8988T (cell line): ENCODE data around the gene CHCHD3.

ENCODE experiments used
- DNase-seq: peaks from one replicate; pipeline ENCODE4 v3.0.0; 2011

CHCHD3 gene

DNA sequence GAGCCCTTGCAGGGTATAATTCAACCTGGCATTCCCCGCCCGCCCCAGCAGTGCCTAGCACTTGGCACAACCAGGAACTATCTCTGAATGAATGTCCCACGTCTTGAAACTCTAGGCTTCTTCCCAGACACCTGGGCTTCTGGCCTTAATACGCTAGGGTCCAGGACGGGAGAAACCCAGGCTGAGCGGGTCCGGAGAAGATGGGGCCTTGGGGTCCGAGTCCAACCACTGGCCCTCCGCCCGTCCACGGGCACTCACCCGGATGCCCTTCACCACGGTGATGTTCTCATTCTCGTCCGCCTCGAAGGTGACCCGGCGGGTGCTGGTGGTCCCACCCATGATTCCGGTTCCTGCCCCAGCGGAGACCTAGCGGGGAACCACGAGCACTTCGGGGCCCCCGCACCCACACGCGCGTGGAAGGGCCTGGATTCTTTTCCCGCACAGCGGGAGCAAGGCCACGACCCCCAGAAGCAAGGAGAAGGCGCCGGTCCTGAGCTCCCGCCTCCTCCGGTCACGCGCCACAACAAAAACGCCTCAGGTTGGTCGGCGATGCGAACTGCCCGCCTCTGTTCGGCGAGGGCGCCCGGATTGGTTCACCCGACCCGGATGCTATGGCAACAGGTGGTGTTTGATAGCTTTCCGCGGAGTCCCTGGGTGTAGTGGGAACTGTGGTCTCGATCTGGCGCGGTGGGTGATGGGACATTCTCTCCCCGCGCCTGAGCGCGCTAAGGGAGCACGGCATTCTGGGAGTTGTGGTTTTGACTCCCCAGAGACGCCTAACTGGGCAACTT, at the start of gene CHCHD3:
Gene CHCHD3 (minus strand): TSS at position 492 of the 791 bp plus-strand sequence. CDS start 153 bp downstream, at position 339.
- peak; percentile 63 for DNase-seq

DNA sequence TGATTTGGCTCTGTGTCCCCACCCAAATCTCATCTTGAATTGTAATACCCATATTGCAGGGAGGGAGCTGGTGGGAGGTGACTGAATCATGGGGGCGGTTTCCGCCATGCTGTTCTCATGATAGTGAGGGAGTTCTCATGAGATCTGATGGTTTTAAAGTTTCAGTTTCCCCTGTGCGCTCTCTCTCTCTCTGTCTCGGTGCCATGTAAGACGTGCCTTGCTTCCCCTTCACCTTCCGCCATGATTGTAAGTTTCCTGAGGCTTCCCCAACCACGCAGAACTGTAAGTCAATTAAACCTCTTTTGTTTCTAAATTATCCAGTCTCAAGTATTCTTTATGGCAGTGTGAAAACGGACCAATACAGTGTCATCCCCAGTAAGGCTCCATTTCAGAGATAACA, 48.3 kb upstream of the CHCHD3 start:
- DNase-seq: no peak

GRCh38 chr7:133126422-133126821, 44.5 kb upstream of the CHCHD3 start:
- DNase-seq: no peak

- no peak for DNase-seq
Measured at GRCh38 chr7:133124974-133125373, 43.1 kb upstream of the CHCHD3 start.

GRCh38 chr7:133121175-133121844, 39.4 kb upstream of the CHCHD3 start:
- no peak for DNase-seq

DNA sequence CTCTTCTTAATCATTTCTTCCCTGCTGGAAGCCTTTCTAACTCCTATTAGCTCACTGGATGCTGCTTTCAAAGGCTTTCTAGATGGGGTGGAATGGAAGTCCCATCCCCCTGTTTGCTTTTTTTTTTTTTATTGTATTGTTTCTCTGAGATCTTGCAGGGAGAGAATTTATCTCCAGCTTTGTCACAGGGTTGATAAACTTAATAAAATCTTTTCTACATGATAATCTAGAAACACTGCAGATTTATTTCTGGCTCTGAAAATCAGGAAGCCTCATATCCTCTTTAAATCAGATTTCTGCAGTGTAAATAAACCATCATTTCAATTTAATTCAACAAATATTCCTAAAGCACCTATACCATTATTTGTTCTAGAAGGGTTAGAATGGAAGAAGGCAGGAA, 37.2 kb upstream of the CHCHD3 start:
- no peak for DNase-seq

DNA sequence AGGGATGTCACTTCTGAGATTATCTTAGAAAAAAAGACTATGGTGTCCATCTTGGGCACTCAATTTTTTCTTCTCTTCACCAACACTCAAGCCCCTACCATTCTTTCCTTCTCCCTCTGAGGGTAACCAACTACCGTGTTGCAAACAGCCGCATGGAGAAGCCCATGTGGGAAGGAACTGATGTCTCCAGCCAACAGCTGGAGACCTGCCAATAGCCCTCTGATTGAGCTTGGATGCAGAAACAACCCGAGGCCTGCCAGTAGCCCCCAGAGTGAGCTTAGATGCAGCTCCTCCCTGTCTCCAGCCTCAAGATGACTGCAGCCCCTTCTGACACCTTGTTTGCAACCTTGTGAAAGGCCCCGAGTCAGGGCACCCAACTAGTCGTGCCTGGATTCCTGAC, 36.4 kb upstream of the CHCHD3 start:
- no peak for DNase-seq

DNA sequence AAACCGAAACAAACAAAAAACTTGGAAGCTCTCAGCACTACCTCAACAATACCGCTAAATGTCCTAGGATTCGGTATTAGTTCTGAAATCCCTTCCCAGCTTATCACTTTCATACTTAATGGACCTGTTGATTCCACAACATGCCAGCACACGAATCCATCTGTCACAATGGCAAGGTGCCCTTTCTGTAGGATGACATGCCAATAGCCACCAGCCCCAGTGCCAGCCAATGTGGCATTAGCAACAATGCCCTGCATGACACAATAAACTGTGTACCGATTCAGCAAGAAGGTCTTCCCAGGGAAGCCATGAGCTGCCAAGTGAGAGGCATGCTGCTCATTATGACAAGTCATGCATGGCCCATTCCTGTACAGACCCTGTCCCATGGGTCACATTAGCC, 35.6 kb upstream of the CHCHD3 start:
- no peak for DNase-seq

- no peak for DNase-seq
Measured at GRCh38 chr7:133115596-133115995, 33.7 kb upstream of the CHCHD3 start.

- DNase-seq: no peak
Measured at GRCh38 chr7:133114519-133114918, 32.6 kb upstream of the CHCHD3 start.

- DNase-seq: no peak
Measured at GRCh38 chr7:133112976-133113375, 31.1 kb upstream of the CHCHD3 start.

DNA sequence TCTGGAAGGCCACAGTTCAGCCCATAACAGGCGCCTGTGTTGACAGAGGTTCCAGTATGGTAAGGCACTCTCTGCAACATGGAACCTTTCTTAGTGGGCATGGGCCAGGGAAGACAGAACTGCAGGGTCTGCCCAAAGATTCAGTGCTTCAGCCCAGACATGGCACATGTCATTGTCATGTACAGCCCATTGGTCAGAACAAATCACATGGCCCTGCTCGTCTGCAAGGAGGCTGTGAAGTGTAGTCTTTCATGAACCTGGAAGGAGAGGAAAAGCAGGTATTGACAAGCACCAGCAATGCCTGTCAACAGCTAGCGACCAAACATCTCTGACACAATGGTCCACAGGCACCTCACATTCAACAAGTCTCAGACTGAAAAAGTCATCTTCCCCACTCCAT, 30.4 kb upstream of the CHCHD3 start:
- no peak for DNase-seq

- DNase-seq: no peak
Measured at GRCh38 chr7:133110312-133110711, 28.4 kb upstream of the CHCHD3 start.

DNA sequence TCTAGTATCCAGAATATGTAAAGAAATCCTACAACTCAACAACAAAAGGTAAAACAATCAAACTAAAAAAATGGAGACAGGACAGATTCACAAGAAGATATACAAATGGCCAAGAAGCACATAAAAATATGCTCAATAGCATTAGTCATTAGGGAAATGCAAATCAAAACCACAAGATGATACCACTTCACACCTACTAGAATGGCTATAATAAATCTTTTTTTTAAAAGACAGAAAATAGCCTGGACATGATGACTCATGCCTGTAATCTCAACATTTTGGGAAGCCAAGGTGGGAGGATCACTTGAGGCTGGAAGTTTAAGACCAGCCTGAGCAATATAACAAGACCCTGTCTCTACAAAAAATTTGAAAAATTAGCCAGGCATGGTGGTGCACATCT, 27.9 kb upstream of the CHCHD3 start:
- DNase-seq: no peak

DNA sequence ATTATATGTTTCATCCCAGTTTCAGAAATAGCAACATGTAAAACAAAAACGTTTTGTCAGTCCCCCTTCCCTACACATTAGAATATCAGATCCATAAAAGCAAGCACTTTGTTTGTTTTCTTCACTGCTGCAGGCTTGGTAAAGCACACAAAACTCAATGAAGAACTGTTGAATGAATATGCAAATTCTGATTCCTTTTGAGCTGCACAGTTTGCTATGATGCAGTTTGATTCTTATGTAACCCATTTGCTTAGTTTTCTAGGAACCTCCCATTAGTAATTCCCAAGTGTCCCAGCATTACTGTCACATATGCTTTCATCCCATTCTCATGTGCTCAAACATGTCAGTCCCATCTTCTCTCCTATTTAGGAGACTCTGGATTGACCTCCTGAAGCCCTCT, 26.1 kb upstream of the CHCHD3 start:
- DNase-seq: no peak

DNA sequence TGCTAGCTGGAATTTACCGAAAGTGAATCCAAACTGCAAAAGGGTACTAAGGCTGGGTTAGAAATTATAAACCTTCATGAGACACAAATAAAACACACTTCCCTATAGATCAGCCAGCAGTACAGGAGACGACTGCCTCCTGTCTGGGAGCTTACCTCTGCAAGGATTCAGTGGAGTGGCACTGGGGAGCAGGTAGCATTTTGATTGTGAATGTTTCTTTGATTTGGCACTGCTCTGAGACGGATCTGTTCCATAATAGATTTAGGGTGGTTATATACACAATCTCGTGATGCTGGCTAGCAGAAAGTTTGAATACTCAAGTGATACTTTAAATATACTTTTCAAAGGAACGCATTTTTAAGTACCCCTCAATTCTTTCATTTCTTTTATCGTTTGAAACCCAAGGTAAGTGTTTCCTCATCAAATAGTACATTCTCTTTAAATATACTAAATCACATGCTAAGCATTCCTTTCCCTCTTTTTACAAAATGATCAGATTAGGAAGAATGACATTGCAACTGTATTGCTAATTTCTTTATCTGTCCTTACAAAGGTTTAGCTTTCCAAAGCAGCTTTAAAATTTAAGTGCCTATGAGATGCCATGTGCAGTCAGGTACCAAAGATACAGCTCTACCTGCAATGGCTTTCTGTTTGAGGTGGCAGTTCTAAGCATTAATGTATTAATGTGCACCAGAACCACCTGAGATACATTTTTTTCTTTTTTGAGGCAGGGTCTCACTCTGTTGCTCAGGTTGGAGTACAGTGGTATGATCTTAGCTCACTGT, 20.6 kb upstream of the CHCHD3 start:
- DNase-seq: no peak

- no peak for DNase-seq
Measured at GRCh38 chr7:133099633-133100286, 17.9 kb upstream of the CHCHD3 start.

DNA sequence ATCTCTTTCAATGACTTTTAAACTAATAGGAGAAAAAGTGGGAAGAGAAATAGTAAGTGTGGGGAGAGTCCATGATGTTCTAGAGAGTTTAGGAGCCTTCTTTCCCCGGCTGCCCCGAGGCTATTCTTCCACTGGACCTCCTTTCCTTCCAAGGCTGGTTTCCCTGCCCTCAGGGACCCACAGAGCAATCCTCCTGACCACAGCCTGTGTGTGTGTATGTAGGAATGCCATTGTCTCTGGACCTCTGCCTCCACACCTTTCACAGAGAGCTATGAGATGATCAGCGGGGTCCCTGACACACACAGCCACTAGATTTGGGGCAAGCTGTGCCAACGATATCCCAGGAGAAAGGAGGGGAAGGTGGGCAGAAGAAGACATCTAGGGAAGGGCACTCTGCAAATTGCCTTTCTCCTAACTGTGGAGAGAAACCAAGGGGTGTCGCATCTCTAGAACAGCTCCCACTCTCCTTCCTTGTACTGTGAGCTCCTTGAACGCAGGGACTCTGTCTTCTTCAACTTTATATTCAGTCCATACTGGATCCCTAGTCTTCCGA, 13.3 kb upstream of the CHCHD3 start:
- no peak for DNase-seq

GRCh38 chr7:133091943-133092464, 10.1 kb upstream of the CHCHD3 start:
- DNase-seq: no peak

GRCh38 chr7:133082390-133082766, 488 bp upstream of the CHCHD3 start:
- no peak for DNase-seq

DNA sequence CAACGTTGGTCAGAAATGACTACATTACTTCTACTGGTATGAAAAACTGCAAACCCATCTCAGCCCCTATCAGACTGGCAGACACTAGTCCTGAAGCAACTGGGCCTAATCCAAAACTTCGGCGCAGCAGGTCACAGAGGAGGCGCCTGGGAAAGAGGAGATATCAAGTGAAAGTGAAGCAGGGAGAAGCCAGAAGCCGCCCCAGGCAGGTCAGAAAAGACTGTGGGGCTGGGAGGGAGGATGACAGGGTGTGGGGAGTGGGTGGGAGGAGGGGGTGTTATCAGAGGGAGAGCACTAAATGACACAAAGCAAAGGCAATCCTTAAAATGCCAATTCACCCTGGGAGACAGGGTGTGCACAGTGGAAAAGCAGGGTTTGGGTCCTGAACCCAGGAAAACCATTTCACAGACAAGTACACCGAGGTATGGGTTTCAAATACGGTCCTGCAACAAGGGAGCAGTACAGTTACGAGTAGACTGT, 731 bp downstream of the CHCHD3 start:
- no peak for DNase-seq

GRCh38 chr7:133079296-133079695, 2.6 kb downstream of the CHCHD3 start:
- DNase-seq: no peak

DNA sequence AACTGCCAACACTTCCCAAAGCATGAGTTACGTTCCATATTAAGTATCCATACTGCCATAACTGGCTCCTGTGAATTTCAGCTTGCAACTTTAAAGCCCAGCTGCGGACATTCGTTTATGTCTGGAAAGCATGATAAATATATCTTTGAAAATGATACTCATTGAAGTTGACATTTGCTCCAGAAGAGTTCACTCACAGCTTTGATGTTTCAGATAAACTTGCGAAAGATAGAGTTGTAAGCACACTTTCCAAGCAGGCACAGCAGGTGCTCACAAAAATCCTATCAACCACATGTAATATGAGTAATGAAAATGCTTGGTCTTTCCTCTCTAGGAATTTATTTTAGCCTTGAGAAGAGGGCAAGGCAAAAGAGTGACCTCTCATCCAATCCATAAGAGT, 4.5 kb downstream of the CHCHD3 start:
- no peak for DNase-seq
